IMR-90 (cell line): ENCODE data around the gene SDK1. TPM values are rescaled to one million over a fixed set of nuclear protein-coding genes. Genes with fewer than 3 reads are reported as not detected.

Source experiments
- ATAC-seq: fragments of 200-7000 bp; cut with Tn5 transposase; 2 replicates; pipeline ENCODE4 v1.9.1; 2020; ENCODE audit warnings: low read depth, mild to moderate bottlenecking, moderate library complexity
- BruUV-seq: library from RNA; stranded (reverse); fragments of 400-500 nt; replicated peaks from 2 replicates; lab custom pipeline; 2021; lab: Mats Ljungman, UMichigan
- CTCF ChIA-PET: fragments of 300-600 bp; formaldehyde crosslinking; extraction: SDS; loops from one replicate; lab custom pipeline; 2021; ENCODE audit warnings: antibody characterized with exemption; lab: Yijun Ruan, JAX
- POLR2A ChIA-PET: fragments of 300-600 bp; sonication (Branson Sonifier 250); formaldehyde crosslinking; loops from one replicate; lab custom pipeline; 2022; ENCODE audit warnings: antibody characterized with exemption; ENCODE audit not compliant: unreplicated experiment; lab: Charles Lee
- DNase-seq: peaks from one replicate; pipeline ENCODE4 v3.0.0; 2013
- H2AFZ ChIP-seq: replicated peaks from 2 replicates; pipeline ENCODE3; 2013; ENCODE audit warnings: low read length, mild to moderate bottlenecking; ENCODE audit not compliant: poor library complexity
- H2AK5ac ChIP-seq: 2 replicates; pipeline ENCODE4 v1.6.1; 2013; ENCODE audit warnings: low read depth, low read length, inconsistent platforms
- H2AK9ac ChIP-seq: replicated peaks from 2 replicates; pipeline ENCODE3; 2013; ENCODE audit warnings: mild to moderate bottlenecking, low read depth, low read length, moderate library complexity; ENCODE audit not compliant: poor library complexity
- H2BK120ac ChIP-seq: 2 replicates; pipeline ENCODE4 v1.6.1; 2013; ENCODE audit warnings: low read depth, low read length, inconsistent platforms
- H2BK15ac ChIP-seq: 3 replicates; pipeline ENCODE4 v1.6.1; 2013; ENCODE audit warnings: low read depth, low read length, inconsistent platforms
- H2BK20ac ChIP-seq: 2 replicates; pipeline ENCODE4 v1.6.1; 2013; ENCODE audit warnings: low read depth, mild to moderate bottlenecking, inconsistent platforms, low read length, moderate library complexity
- H2BK5ac ChIP-seq: 2 replicates; pipeline ENCODE4 v1.6.1; 2013; ENCODE audit warnings: mild to moderate bottlenecking, low read depth, low read length, inconsistent platforms; ENCODE audit not compliant: poor library complexity, severe bottlenecking
- H3K14ac ChIP-seq: replicated peaks from 2 replicates; pipeline ENCODE4 v1.6.1; 2013; ENCODE audit warnings: low read depth, low read length, inconsistent platforms
- H3K18ac ChIP-seq: 2 replicates; pipeline ENCODE4 v1.6.1; 2013; ENCODE audit warnings: low read depth, low read length, control low read depth
- H3K23ac ChIP-seq: 2 replicates; pipeline ENCODE4 v1.6.1; 2013; ENCODE audit warnings: low read depth, low read length, inconsistent platforms
- H3K27ac ChIP-seq: 2 replicates; pipeline ENCODE4 v1.5.1; 2013; ENCODE audit warnings: mild to moderate bottlenecking, control low read depth, low read length; ENCODE audit not compliant: insufficient read depth
- H3K27me3 ChIP-seq: 2 replicates; pipeline ENCODE4 v1.6.1; 2013; ENCODE audit warnings: low read length; ENCODE audit not compliant: control insufficient read depth, insufficient read depth
- H3K36me3 ChIP-seq: 2 replicates; pipeline ENCODE4 v1.6.1; 2013; ENCODE audit warnings: low read length, mixed read lengths; ENCODE audit not compliant: control insufficient read depth, insufficient read depth
- H3K4ac ChIP-seq: 2 replicates; pipeline ENCODE4 v1.6.1; 2013; ENCODE audit warnings: low read depth, low read length, inconsistent platforms
- H3K4me1 ChIP-seq: 2 replicates; pipeline ENCODE4 v1.6.1; 2013; ENCODE audit warnings: low read length, mixed read lengths; ENCODE audit not compliant: control insufficient read depth, insufficient read depth
- H3K4me2 ChIP-seq: 2 replicates; pipeline ENCODE4 v1.6.1; 2013; ENCODE audit warnings: low read depth, mild to moderate bottlenecking, control low read depth, low read length, moderate library complexity
- H3K4me3 ChIP-seq: 2 replicates; pipeline ENCODE4 v1.5.1; 2013; ENCODE audit warnings: low read depth, mild to moderate bottlenecking, control low read depth, low read length, moderate library complexity; ENCODE audit not compliant: insufficient read depth
- H3K56ac ChIP-seq: 2 replicates; pipeline ENCODE4 v1.6.1; 2013; ENCODE audit warnings: low read length, inconsistent platforms; ENCODE audit not compliant: insufficient read depth; ENCODE audit errors: extremely low read depth
- H3K79me1 ChIP-seq, 2 experiments: 2 replicates each; pipeline ENCODE4 v1.6.1; 2013; ENCODE audit warnings: low read length in 2 of 2, inconsistent platforms in 1 of 2, low read depth in 1 of 2
- H3K9ac ChIP-seq: 2 replicates; pipeline ENCODE4 v1.6.1; 2013; ENCODE audit warnings: low read depth, low read length, control low read depth
- H3K9me1 ChIP-seq: 2 replicates; pipeline ENCODE4 v1.6.1; 2013; ENCODE audit warnings: low read length, inconsistent platforms; ENCODE audit not compliant: insufficient read depth
- H3K9me3 ChIP-seq: 2 replicates; pipeline ENCODE4 v1.6.1; 2013; ENCODE audit warnings: low read length; ENCODE audit not compliant: control insufficient read depth, insufficient read depth
- H4K20me1 ChIP-seq: 2 replicates; pipeline ENCODE4 v1.6.1; 2013; ENCODE audit warnings: low read length, inconsistent platforms; ENCODE audit not compliant: insufficient read depth
- H4K5ac ChIP-seq: 2 replicates; pipeline ENCODE4 v1.6.1; 2013; ENCODE audit warnings: mild to moderate bottlenecking, low read depth, low read length, control low read depth
- H4K8ac ChIP-seq, 2 experiments: 2 replicates each; pipeline ENCODE4 v1.6.1; 2013; ENCODE audit warnings: low read depth in 2 of 2, low read length in 2 of 2, control low read depth in 1 of 2, inconsistent platforms in 1 of 2
- H4K91ac ChIP-seq: 2 replicates; pipeline ENCODE4 v1.6.1; 2013; ENCODE audit warnings: low read depth, low read length, inconsistent platforms; ENCODE audit not compliant: insufficient read depth
- BHLHE40 ChIP-seq: fragments of 150-350 bp; IDR thresholded peaks from 2 replicates; pipeline ENCODE4 v1.6.1; 2016; ENCODE audit warnings: mild to moderate bottlenecking, low read depth, low read length
- CEBPB ChIP-seq: IDR thresholded peaks from 2 replicates; pipeline ENCODE4 v1.6.1; 2012; ENCODE audit warnings: low read depth, low read length, improper control_type of control experiment
- CHD1 ChIP-seq: IDR thresholded peaks from 2 replicates; pipeline ENCODE4 v1.6.1; 2012; ENCODE audit warnings: low read depth, low read length, improper control_type of control experiment
- FOS ChIP-seq: fragments of 150-350 bp; IDR thresholded peaks from 2 replicates; pipeline ENCODE4 v1.6.1; 2016; ENCODE audit warnings: low read depth, low read length
- MAFK ChIP-seq: IDR thresholded peaks from 2 replicates; pipeline ENCODE4 v1.6.1; 2012; ENCODE audit warnings: low read depth, low read length, improper control_type of control experiment
- MAZ ChIP-seq: IDR thresholded peaks from 2 replicates; pipeline ENCODE4 v1.6.1; 2012; ENCODE audit warnings: low read depth, mild to moderate bottlenecking, low read length, improper control_type of control experiment, moderate library complexity, borderline replicate concordance
- MXI1 ChIP-seq: IDR thresholded peaks from 2 replicates; pipeline ENCODE4 v1.6.1; 2012; ENCODE audit warnings: low read depth, mild to moderate bottlenecking, low read length, moderate library complexity, borderline replicate concordance
- NFE2L2 ChIP-seq: fragments of 150-350 bp; IDR thresholded peaks from 2 replicates; pipeline ENCODE4 v1.6.1; 2016; ENCODE audit warnings: low read depth, mild to moderate bottlenecking, low read length
- POLR2A ChIP-seq: IDR thresholded peaks from 2 replicates; pipeline ENCODE4 v1.6.1; 2012; ENCODE audit warnings: mild to moderate bottlenecking, low read depth, low read length
- RAD21 ChIP-seq: IDR thresholded peaks from 2 replicates; pipeline ENCODE4 v1.6.1; 2012; ENCODE audit warnings: low read length, improper control_type of control experiment
- RCOR1 ChIP-seq: IDR thresholded peaks from 2 replicates; pipeline ENCODE4 v1.6.1; 2012; ENCODE audit warnings: mild to moderate bottlenecking, low read length, improper control_type of control experiment; ENCODE audit not compliant: insufficient replicate concordance
- RFX5 ChIP-seq: IDR thresholded peaks from 2 replicates; pipeline ENCODE4 v1.8.0; 2012; ENCODE audit warnings: low read depth, mild to moderate bottlenecking, low read length, moderate library complexity
- SMC3 ChIP-seq: fragments of 150-350 bp; IDR thresholded peaks from 2 replicates; pipeline ENCODE4 v1.6.1; 2016; ENCODE audit warnings: low read depth, mild to moderate bottlenecking, antibody characterized with exemption, low read length, moderate library complexity
- WGBS, 2 experiments: methylation state at CpG; one replicate each; pipeline versions ENCODE4 v1.1.5 to v1.1.7; 2013; ENCODE audit warnings: missing lambda C conversion rate in 2 of 2; ENCODE audit not compliant: insufficient read length in 1 of 2; ENCODE audit errors: extremely low coverage in 2 of 2; 5-methylcytosine and 5-hydroxymethylcytosine counted together
- dilution Hi-C: fragments of 300-500 bp; cut with HindIII; formaldehyde crosslinking; loops from one replicate; pipeline ENCODE4 v1.14.3; 2018; ENCODE audit warnings: low sequenced_read_pairs; ENCODE audit not compliant: unreplicated experiment
- in situ Hi-C: fragments of 300-500 bp; cut with MboI; formaldehyde crosslinking; loops from 3 replicates; pipeline ENCODE4 v1.14.3; 2019; ENCODE audit warnings: low sequenced_read_pairs, inconsistent platforms, mixed read lengths
- intact Hi-C: fragments of 100-400 bp; cut with micrococcal nuclease; formaldehyde crosslinking; loops from 2 replicates; pipeline ENCODE4 v1.10.0; 2022
- polyA plus RNA-seq, 3 experiments: library from polyadenylated mRNA; depleted of rRNA; stranded (reverse); fragments of >200 nt; gene quantifications; 2 replicates each; pipeline ENCODE4 v1.2.3, GENCODE V29; 2012; ENCODE audit warnings: low replicate concordance in 1 of 3
- total RNA-seq: library from RNA; depleted of rRNA; stranded (reverse); fragments of >200 nt; gene quantifications from 2 replicates; pipeline ENCODE4 v1.2.3, GENCODE V29; 2012
- TF ChIP-seq, protein P1 (sequence below): conservative IDR thresholded peaks from 2 replicates; pipeline ENCODE4 v1.5.1; 2012; ENCODE audit warnings: mild to moderate bottlenecking, low read depth, low read length, improper control_type of control experiment
- TF ChIP-seq, protein P2 (sequence below): fragments of 150-350 bp; IDR thresholded peaks from 2 replicates; pipeline ENCODE4 v1.6.1; 2016; ENCODE audit warnings: low read depth, mild to moderate bottlenecking, low read length, moderate library complexity, borderline replicate concordance
- TF ChIP-seq, protein P3 (sequence below): fragments of 150-350 bp; IDR thresholded peaks from 2 replicates; pipeline ENCODE4 v1.6.1; 2017; ENCODE audit warnings: mild to moderate bottlenecking, antibody characterized with exemption, low read length, low read depth

SDK1 gene
- total and polyA plus RNA-seq, 2 of the 4 experiments (the other 2 are of a cell fraction): 1.5 to 1.6 TPM

DNA sequence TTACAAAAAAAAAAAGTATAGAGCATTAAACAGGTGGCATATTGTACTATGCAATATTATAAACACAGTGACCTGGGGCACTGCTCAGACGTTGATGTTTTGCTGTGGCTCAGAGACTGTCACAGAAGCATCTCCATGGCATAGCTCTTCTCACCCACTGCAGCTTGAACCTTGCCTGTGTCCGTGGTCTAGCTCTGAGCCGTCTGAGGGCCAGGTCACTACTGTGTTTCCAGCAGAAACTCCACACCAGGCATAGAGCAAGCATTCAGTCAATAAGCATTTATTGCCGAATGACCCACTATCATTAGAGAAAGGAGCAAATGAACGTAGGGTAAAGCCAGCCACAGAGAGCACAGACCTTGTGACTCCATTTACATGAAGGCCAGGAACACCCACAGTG, 937.8 kb downstream of the SDK1 start:
- Histone ChIP-seq H2AK5ac (no peak overlapping the region), H3K4me3 (no peak overlapping the region), H3K4ac (no peak overlapping the region), H4K20me1 (no peaks in the 10 kb centered on the region), H3K27me3 (no peaks in the 10 kb centered on the region), H3K36me3 (no peaks in the 10 kb centered on the region), H3K4me1 (no peaks in the 10 kb centered on the region), H2BK15ac (no peak overlapping the region), H2AK9ac (no peak overlapping the region), H3K23ac (no peak overlapping the region), H3K56ac (no peak overlapping the region), H3K14ac (no peak overlapping the region), H4K91ac (no peak overlapping the region), H4K8ac (no peak overlapping the region), H2AFZ (no peak overlapping the region), H2BK120ac (no peak overlapping the region), H3K9me1 (no peaks in the 10 kb centered on the region), H3K18ac (no peak overlapping the region), H4K5ac (no peak overlapping the region), H3K4me2 (no peak overlapping the region), H3K9ac (no peak overlapping the region), H3K79me1 (no peaks in the 10 kb centered on the region), H3K27ac (no peak overlapping the region), H2BK20ac (no peak overlapping the region), H2BK5ac (no peak overlapping the region), H3K9me3 (peaks cover 10% of the 10 kb centered on the region)
- CTCF ChIA-PET: no interaction called here
- POLR2A ChIA-PET: no interaction called here
- ATAC-seq (no peak), DNase-seq (no peak)
- TF ChIP-seq CEBPB (no peak), BHLHE40 (no peak), CHD1 (no peak), MAZ (no peak), SMC3 (no peak), POLR2A (no peak), NFE2L2 (no peak), RFX5 (no peak), MAFK (no peak), FOS (no peak), RCOR1 (no peak), MXI1 (no peak), RAD21 (no peak)
- TF ChIP-seq, protein P1, sequence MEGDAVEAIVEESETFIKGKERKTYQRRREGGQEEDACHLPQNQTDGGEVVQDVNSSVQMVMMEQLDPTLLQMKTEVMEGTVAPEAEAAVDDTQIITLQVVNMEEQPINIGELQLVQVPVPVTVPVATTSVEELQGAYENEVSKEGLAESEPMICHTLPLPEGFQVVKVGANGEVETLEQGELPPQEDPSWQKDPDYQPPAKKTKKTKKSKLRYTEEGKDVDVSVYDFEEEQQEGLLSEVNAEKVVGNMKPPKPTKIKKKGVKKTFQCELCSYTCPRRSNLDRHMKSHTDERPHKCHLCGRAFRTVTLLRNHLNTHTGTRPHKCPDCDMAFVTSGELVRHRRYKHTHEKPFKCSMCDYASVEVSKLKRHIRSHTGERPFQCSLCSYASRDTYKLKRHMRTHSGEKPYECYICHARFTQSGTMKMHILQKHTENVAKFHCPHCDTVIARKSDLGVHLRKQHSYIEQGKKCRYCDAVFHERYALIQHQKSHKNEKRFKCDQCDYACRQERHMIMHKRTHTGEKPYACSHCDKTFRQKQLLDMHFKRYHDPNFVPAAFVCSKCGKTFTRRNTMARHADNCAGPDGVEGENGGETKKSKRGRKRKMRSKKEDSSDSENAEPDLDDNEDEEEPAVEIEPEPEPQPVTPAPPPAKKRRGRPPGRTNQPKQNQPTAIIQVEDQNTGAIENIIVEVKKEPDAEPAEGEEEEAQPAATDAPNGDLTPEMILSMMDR: no peak
- TF ChIP-seq, protein P2, sequence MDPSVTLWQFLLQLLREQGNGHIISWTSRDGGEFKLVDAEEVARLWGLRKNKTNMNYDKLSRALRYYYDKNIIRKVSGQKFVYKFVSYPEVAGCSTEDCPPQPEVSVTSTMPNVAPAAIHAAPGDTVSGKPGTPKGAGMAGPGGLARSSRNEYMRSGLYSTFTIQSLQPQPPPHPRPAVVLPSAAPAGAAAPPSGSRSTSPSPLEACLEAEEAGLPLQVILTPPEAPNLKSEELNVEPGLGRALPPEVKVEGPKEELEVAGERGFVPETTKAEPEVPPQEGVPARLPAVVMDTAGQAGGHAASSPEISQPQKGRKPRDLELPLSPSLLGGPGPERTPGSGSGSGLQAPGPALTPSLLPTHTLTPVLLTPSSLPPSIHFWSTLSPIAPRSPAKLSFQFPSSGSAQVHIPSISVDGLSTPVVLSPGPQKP: no peak
- TF ChIP-seq, protein P3, sequence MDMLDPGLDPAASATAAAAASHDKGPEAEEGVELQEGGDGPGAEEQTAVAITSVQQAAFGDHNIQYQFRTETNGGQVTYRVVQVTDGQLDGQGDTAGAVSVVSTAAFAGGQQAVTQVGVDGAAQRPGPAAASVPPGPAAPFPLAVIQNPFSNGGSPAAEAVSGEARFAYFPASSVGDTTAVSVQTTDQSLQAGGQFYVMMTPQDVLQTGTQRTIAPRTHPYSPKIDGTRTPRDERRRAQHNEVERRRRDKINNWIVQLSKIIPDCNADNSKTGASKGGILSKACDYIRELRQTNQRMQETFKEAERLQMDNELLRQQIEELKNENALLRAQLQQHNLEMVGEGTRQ: no peak
- WGBS, 2 experiments: 46% methylated on average over 2 of the region's 5 CpGs; no CpG with 5 or more reads in 1 of the 2 experiments
- dilution Hi-C loops (no loop called here), intact Hi-C loops (no loop called here), in situ Hi-C loops (no loop called here)
- no TSS peak for BruUV-seq
